ENCODE data around the gene CYB561D1. TPM values are rescaled to one million over a fixed set of nuclear protein-coding genes. Genes with fewer than 3 reads are reported as not detected.

Gene CYB561D1
- total RNA-seq, 1 experiment from 2014 or later = 5.7 TPM

- DNase-seq (ENCODE audit: low spot score) = no peak
Observed at GRCh38 chr1:109529881-109530456, 36.1 kb downstream of the CYB561D1 start.

GRCh38 chr1:109530457-109531087, 36.7 kb downstream of the CYB561D1 start:
- DNase-seq (ENCODE audit: low spot score) = no peak

GRCh38 chr1:109531380-109531779, 37.5 kb downstream of the CYB561D1 start:
- no peak for DNase-seq (ENCODE audit: low spot score)

GRCh38 chr1:109531826-109532364, 38.0 kb downstream of the CYB561D1 start:
- no peak for DNase-seq (ENCODE audit: low spot score)

GRCh38 chr1:109532365-109533136, 38.7 kb downstream of the CYB561D1 start:
- DNase-seq (ENCODE audit: low spot score) = peak; percentile 69

GRCh38 chr1:109534307-109534858, 40.5 kb downstream of the CYB561D1 start:
- no peak for DNase-seq (ENCODE audit: low spot score)

GRCh38 chr1:109535481-109535880, 41.6 kb downstream of the CYB561D1 start:
- no peak for DNase-seq (ENCODE audit: low spot score)

- no peak for DNase-seq (ENCODE audit: low spot score)
Observed at GRCh38 chr1:109535971-109536491, 42.1 kb downstream of the CYB561D1 start.

- no peak for DNase-seq (ENCODE audit: low spot score)
Observed at GRCh38 chr1:109537450-109538178, 43.7 kb downstream of the CYB561D1 start.

- DNase-seq (ENCODE audit: low spot score) = no peak
Observed at GRCh38 chr1:109538827-109539555, 45.1 kb downstream of the CYB561D1 start.

GRCh38 chr1:109539676-109540075, 45.8 kb downstream of the CYB561D1 start, which contains the start of gene GPR61:
Gene GPR61, plus strand, starts transcription at chr1:109539872. Its CDS starts 3,151 bp downstream, at chr1:109543023.
- DNase-seq (ENCODE audit: low spot score) = no peak

- DNase-seq (ENCODE audit: low spot score) = no peak
Observed at GRCh38 chr1:109541102-109541501, 47.2 kb downstream of the CYB561D1 start.

- no peak for DNase-seq (ENCODE audit: low spot score)
Observed at GRCh38 chr1:109542657-109543056, 48.8 kb downstream of the CYB561D1 start.

- DNase-seq (ENCODE audit: low spot score) = no peak
Observed at GRCh38 chr1:109543283-109543987, 49.5 kb downstream of the CYB561D1 start.

GRCh38 chr1:109543988-109544735, 50.3 kb downstream of the CYB561D1 start:
- no peak for DNase-seq (ENCODE audit: low spot score)

- peak; percentile 83 for DNase-seq (ENCODE audit: low spot score)
Observed at GRCh38 chr1:109546311-109547109, 52.6 kb downstream of the CYB561D1 start.

- peak; percentile 25 for DNase-seq (ENCODE audit: low spot score)
Observed at GRCh38 chr1:109547463-109548320, 53.8 kb downstream of the CYB561D1 start.

All from A172 (cell line).